ENCODE data around the gene ODF2.

ODF2 gene

GRCh38 chr9:128416014-128416413 lies 39.8 kb upstream of the ODF2 start:
- TF ChIP-seq TCF12 (IDR thresholded peaks at IDR 0.05; ENCODE audit: low read depth) (peak; percentile 33; the same call in 1 of the 2 replicates), MAX (IDR thresholded peaks at IDR 0.05) (peak; percentile 37; the same call in 1 of the 2 replicates), RAD21 (IDR thresholded peaks at IDR 0.05; ENCODE audit: low read depth) (no peak), YY1 (IDR thresholded peaks at IDR 0.05; ENCODE audit: low read depth) (peak; percentile 57; the same call in 1 of the 2 replicates), USF1 (IDR thresholded peaks at IDR 0.05) (peak; percentile 89), EP300 (IDR thresholded peaks at IDR 0.05; ENCODE audit: borderline replicate concordance) (peak; percentile 47; the same call in 1 of the 2 replicates), ZBTB7A (IDR thresholded peaks at IDR 0.05; ENCODE audit: low read depth) (no peak; the same call in 1 of the 2 replicates), EGR1 (IDR thresholded peaks at IDR 0.05) (no peak), TEAD4 (IDR thresholded peaks at IDR 0.05) (peak; percentile 60)

- peak; percentile 65; the same call in 1 of the 2 replicates for TF ChIP-seq ZBTB7A (IDR thresholded peaks at IDR 0.05; ENCODE audit: low read depth)
- no peak for TF ChIP-seq FOXM1 (IDR thresholded peaks at IDR 0.05; ENCODE audit: borderline replicate concordance, low read depth)
Observed at GRCh38 chr9:128416432-128417019, 39.3 kb upstream of the ODF2 start.

- TF ChIP-seq NFIC (IDR thresholded peaks at IDR 0.05) (peak; percentile 80), CEBPB (IDR thresholded peaks at IDR 0.05) (no peak), CREB1 (IDR thresholded peaks at IDR 0.05; ENCODE audit: low read depth) (no peak), ZBTB7A (IDR thresholded peaks at IDR 0.05; ENCODE audit: low read depth) (no peak), TCF12 (IDR thresholded peaks at IDR 0.05; ENCODE audit: low read depth) (peak; percentile 40; the same call in 1 of the 2 replicates), USF1 (IDR thresholded peaks at IDR 0.05) (0 out of 2 replicates have a peak, but pooled peaks have one; percentile 11), MAX (IDR thresholded peaks at IDR 0.05) (peak; percentile 72), YY1 (IDR thresholded peaks at IDR 0.05; ENCODE audit: low read depth) (peak; percentile 62; the same call in 1 of the 2 replicates), FOXM1 (IDR thresholded peaks at IDR 0.05; ENCODE audit: borderline replicate concordance, low read depth) (no peak), RAD21 (IDR thresholded peaks at IDR 0.05; ENCODE audit: low read depth) (no peak), EGR1 (IDR thresholded peaks at IDR 0.05) (no peak), EP300 (IDR thresholded peaks at IDR 0.05; ENCODE audit: borderline replicate concordance) (no peak), TAF1 (IDR thresholded peaks at IDR 0.05; ENCODE audit: low read depth) (no peak), TEAD4 (IDR thresholded peaks at IDR 0.05) (no peak)
- TF ChIP-seq, protein P1, sequence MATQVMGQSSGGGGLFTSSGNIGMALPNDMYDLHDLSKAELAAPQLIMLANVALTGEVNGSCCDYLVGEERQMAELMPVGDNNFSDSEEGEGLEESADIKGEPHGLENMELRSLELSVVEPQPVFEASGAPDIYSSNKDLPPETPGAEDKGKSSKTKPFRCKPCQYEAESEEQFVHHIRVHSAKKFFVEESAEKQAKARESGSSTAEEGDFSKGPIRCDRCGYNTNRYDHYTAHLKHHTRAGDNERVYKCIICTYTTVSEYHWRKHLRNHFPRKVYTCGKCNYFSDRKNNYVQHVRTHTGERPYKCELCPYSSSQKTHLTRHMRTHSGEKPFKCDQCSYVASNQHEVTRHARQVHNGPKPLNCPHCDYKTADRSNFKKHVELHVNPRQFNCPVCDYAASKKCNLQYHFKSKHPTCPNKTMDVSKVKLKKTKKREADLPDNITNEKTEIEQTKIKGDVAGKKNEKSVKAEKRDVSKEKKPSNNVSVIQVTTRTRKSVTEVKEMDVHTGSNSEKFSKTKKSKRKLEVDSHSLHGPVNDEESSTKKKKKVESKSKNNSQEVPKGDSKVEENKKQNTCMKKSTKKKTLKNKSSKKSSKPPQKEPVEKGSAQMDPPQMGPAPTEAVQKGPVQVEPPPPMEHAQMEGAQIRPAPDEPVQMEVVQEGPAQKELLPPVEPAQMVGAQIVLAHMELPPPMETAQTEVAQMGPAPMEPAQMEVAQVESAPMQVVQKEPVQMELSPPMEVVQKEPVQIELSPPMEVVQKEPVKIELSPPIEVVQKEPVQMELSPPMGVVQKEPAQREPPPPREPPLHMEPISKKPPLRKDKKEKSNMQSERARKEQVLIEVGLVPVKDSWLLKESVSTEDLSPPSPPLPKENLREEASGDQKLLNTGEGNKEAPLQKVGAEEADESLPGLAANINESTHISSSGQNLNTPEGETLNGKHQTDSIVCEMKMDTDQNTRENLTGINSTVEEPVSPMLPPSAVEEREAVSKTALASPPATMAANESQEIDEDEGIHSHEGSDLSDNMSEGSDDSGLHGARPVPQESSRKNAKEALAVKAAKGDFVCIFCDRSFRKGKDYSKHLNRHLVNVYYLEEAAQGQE (IDR thresholded peaks at IDR 0.05; ENCODE audit: low read depth): no peak
Observed at GRCh38 chr9:128419061-128419925, 36.5 kb upstream of the ODF2 start.

DNA sequence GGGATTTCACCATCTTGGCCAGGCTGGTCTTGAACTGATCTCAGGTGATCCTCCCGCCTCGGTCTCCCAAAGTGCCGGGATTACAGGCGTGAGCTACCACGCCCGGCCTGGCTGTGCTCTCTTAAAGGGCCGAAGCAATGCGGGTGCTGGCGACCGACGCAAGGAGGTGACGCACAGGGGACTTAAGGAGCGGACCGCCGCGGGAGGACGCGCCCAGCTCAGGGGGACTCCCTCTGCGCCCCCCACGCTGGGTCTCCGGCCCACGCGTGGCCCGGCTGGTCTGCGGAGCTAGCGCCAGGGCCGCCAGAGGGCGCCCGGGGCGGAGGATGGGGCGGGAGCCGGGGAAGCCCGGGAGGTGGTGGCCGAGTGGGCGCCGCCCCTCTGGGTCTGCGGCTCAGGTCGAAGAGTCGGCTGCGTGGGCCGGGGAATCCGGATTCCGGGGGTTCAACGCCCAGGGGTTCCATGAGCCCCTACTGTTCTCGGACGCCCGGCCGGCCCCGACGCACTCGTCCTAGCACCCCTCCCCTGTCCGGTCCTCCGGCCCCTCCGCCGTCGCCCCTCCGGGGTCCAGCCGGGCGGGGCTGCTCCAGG lies 35.7 kb upstream of the ODF2 start:
- TF ChIP-seq TEAD4 (IDR thresholded peaks at IDR 0.05) (0 out of 2 replicates have a peak, but pooled peaks have one; percentile 8), EGR1 (IDR thresholded peaks at IDR 0.05) (peak; percentile 57), ZBTB7A (IDR thresholded peaks at IDR 0.05; ENCODE audit: low read depth) (peak; percentile 95), RAD21 (IDR thresholded peaks at IDR 0.05; ENCODE audit: low read depth) (peak; percentile 16; the same call in 1 of the 2 replicates), MAX (IDR thresholded peaks at IDR 0.05) (peak; percentile 57)
- TF ChIP-seq, protein P1 (IDR thresholded peaks at IDR 0.05; ENCODE audit: low read depth): no peak
